HepG2 (cell line): ENCODE measurements around the gene BAHCC1. TPM values are rescaled to one million over a fixed set of nuclear protein-coding genes. Genes with fewer than 3 reads are reported as not detected.

Source experiments
- AKAP8 ChIP-seq: sonication (generic); formaldehyde crosslinking; IDR thresholded peaks from 2 replicates; pipeline ENCODE4 v1.5.1; 2020; ENCODE audit warnings: mild to moderate bottlenecking, missing genetic modification reagents
- CENPX ChIP-seq: sonication (generic); formaldehyde crosslinking; IDR thresholded peaks from 2 replicates; pipeline ENCODE4 v1.9.0; 2021; ENCODE audit warnings: mild to moderate bottlenecking, missing genetic modification reagents, moderate library complexity
- ELF3 ChIP-seq: IDR thresholded peaks from 2 replicates; pipeline ENCODE4 v1.6.1; 2016; ENCODE audit warnings: missing genetic modification reagents, missing compliant biosample characterization
- FOXO4 ChIP-seq: sonication (generic); formaldehyde crosslinking; conservative IDR thresholded peaks from 2 replicates; pipeline ENCODE4 v1.8.1; 2023; ENCODE audit warnings: missing genetic modification reagents
- ISL2 ChIP-seq: sonication (generic); formaldehyde crosslinking; IDR thresholded peaks from 2 replicates; pipeline ENCODE4 v1.5.0; 2020; ENCODE audit warnings: missing genetic modification reagents
- KLF16 ChIP-seq, 2 experiments: sonication (generic) in 1 of 2; formaldehyde crosslinking in 1 of 2; IDR thresholded peaks; 2 replicates each; pipeline versions ENCODE4 v1.6.1 to v1.8.0; 2016 to 2023; ENCODE audit warnings: missing genetic modification reagents in 2 of 2, missing compliant biosample characterization in 1 of 2
- MTA3 ChIP-seq: sonication (generic); formaldehyde crosslinking; IDR thresholded peaks from 2 replicates; pipeline ENCODE4 v1.4.0; 2020; ENCODE audit warnings: missing genetic modification reagents
- MYNN ChIP-seq: sonication (generic); formaldehyde crosslinking; IDR thresholded peaks from 2 replicates; pipeline ENCODE4 v1.4.0; 2020; ENCODE audit warnings: mild to moderate bottlenecking, low read depth, missing genetic modification reagents
- NFYB ChIP-seq: sonication (generic); formaldehyde crosslinking; IDR thresholded peaks from 2 replicates; pipeline ENCODE4 v1.4.0; 2020; ENCODE audit warnings: missing genetic modification reagents
- PAXIP1 ChIP-seq: sonication (generic); formaldehyde crosslinking; conservative IDR thresholded peaks from 2 replicates; pipeline ENCODE4 v1.4.0; 2020; ENCODE audit warnings: mild to moderate bottlenecking, missing genetic modification reagents, moderate library complexity
- PITX1 ChIP-seq: sonication (generic); formaldehyde crosslinking; IDR thresholded peaks from 2 replicates; pipeline ENCODE4 v1.5.1; 2020; ENCODE audit warnings: mild to moderate bottlenecking, missing genetic modification reagents
- RFX1 ChIP-seq: fragments of 450-650 bp; IDR thresholded peaks from 2 replicates; pipeline ENCODE4 v1.6.1; 2017
- THAP11 ChIP-seq: IDR thresholded peaks from 2 replicates; pipeline ENCODE4 v1.6.1; 2016; ENCODE audit warnings: missing biosample characterization, missing genetic modification reagents
- TOPORS ChIP-seq: sonication (generic); formaldehyde crosslinking; IDR thresholded peaks from 2 replicates; pipeline ENCODE4 v1.8.0; 2023; ENCODE audit warnings: mild to moderate bottlenecking, missing genetic modification reagents
- ZNF17 ChIP-seq: sonication (generic); formaldehyde crosslinking; IDR thresholded peaks from 2 replicates; pipeline ENCODE4 v1.5.0; 2020; ENCODE audit warnings: mild to moderate bottlenecking, missing genetic modification reagents
- ZNF205 ChIP-seq: IDR thresholded peaks from 2 replicates; pipeline ENCODE4 v1.6.1; 2018; ENCODE audit warnings: missing biosample characterization, missing genetic modification reagents
- ZNF225 ChIP-seq: sonication (generic); formaldehyde crosslinking; IDR thresholded peaks from 2 replicates; pipeline ENCODE4 v1.4.0; 2020; ENCODE audit warnings: mild to moderate bottlenecking, missing genetic modification reagents
- ZNF253 ChIP-seq: sonication (generic); formaldehyde crosslinking; IDR thresholded peaks from 2 replicates; pipeline ENCODE4 v1.8.0; 2022; ENCODE audit warnings: mild to moderate bottlenecking, missing genetic modification reagents, borderline replicate concordance
- ZNF264 ChIP-seq: sonication (generic); formaldehyde crosslinking; IDR thresholded peaks from 2 replicates; pipeline ENCODE4 v1.4.0; 2020; ENCODE audit warnings: missing genetic modification reagents
- ZNF468 ChIP-seq: sonication (generic); formaldehyde crosslinking; IDR thresholded peaks from 2 replicates; pipeline ENCODE4 v1.8.0; 2022; ENCODE audit warnings: mild to moderate bottlenecking, moderate library complexity, missing genetic modification reagents
- ZNF567 ChIP-seq: sonication (generic); formaldehyde crosslinking; IDR thresholded peaks from 2 replicates; pipeline ENCODE4 v1.8.1; 2023; ENCODE audit warnings: mild to moderate bottlenecking, missing genetic modification reagents, borderline replicate concordance
- ZNF616 ChIP-seq: sonication (generic); formaldehyde crosslinking; IDR thresholded peaks from 2 replicates; pipeline ENCODE4 v1.5.0; 2020; ENCODE audit warnings: low read depth, mild to moderate bottlenecking, missing genetic modification reagents
- ZNF678 ChIP-seq: sonication (generic); formaldehyde crosslinking; IDR thresholded peaks from 2 replicates; pipeline ENCODE4 v1.4.0; 2020; ENCODE audit warnings: mild to moderate bottlenecking, missing genetic modification reagents
- ZNF747 ChIP-seq: sonication (generic); formaldehyde crosslinking; IDR thresholded peaks from 2 replicates; pipeline ENCODE4 v1.8.1; 2023; ENCODE audit warnings: missing genetic modification reagents, mild to moderate bottlenecking, borderline replicate concordance
- ZNF776 ChIP-seq: sonication (generic); formaldehyde crosslinking; IDR thresholded peaks from 2 replicates; pipeline ENCODE4 v1.4.0; 2020; ENCODE audit warnings: mild to moderate bottlenecking, missing genetic modification reagents
- ZSCAN9 ChIP-seq: IDR thresholded peaks from 2 replicates; pipeline ENCODE4 v1.6.1; 2016; ENCODE audit warnings: borderline replicate concordance
- polyA plus RNA-seq, 8 experiments: library from polyadenylated mRNA; depleted of rRNA in 3 of 8; stranded (reverse) in 7 of 8; unstranded in 1 of 8; fragments of >200 nt; fragmentation: Illumina TruSeq in 4 of 8; extraction: Trizol in 4 of 8; gene quantifications; 2 replicates each; pipeline versions ENCODE4 v1.2.1 to v1.2.3, GENCODE V29; 2011 to 2016; ENCODE audit warnings: low read depth in 4 of 8, missing spikeins in 1 of 8, mixed read lengths in 1 of 8; ENCODE audit not compliant: insufficient read depth in 1 of 8
- total RNA-seq, 5 experiments: library from RNA; depleted of rRNA; stranded (reverse); fragments of >200 nt; fragmentation: Illumina TruSeq; extraction: Trizol; gene quantifications; 2 replicates each; pipeline ENCODE4 v1.2.3, GENCODE V29; 2016; ENCODE audit warnings: low read depth in 1 of 5
- TF ChIP-seq, protein P1 (sequence below): IDR thresholded peaks from 2 replicates; pipeline ENCODE4 v1.6.1; 2016

BAHCC1 gene
- total and polyA plus RNA-seq, 2 of the 13 experiments (the other 11 are each of a cell fraction or from before 2014, with no cell fraction given), result 1.4 to 1.7 TPM

GRCh38 chr17:81513753-81514488 lies 118.7 kb downstream of the BAHCC1 start (continued):
- no peak; the same call in 1 of the 2 replicates for TF ChIP-seq THAP11 (CRISPR knock-in tag)
- peak; percentile 77; the same call in 1 of the 2 replicates for TF ChIP-seq ZSCAN9 (CRISPR knock-in tag)
- TF ChIP-seq, protein P1, sequence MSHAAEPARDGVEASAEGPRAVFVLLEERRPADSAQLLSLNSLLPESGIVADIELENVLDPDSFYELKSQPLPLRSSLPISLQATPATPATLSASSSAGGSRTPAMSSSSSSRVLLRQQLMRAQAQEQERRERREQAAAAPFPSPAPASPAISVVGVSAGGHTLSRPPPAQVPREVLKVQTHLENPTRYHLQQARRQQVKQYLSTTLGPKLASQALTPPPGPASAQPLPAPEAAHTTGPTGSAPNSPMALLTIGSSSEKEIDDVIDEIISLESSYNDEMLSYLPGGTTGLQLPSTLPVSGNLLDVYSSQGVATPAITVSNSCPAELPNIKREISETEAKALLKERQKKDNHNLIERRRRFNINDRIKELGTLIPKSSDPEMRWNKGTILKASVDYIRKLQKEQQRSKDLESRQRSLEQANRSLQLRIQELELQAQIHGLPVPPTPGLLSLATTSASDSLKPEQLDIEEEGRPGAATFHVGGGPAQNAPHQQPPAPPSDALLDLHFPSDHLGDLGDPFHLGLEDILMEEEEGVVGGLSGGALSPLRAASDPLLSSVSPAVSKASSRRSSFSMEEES, result no peak
- TF ChIP-seq ZNF17 (CRISPR knock-in tag), result no peak
- TF ChIP-seq ZNF616 (CRISPR knock-in tag), result no peak
- TF ChIP-seq ZNF468 (CRISPR knock-in tag), result no peak
- TF ChIP-seq ZNF205 (CRISPR knock-in tag), result 0 out of 2 replicates have a peak, but pooled peaks have one; percentile 18
- TF ChIP-seq NFYB (CRISPR knock-in tag), result no peak
- peak in 1 of 2 experiments; percentile 66; a peak in 2 of 4 replicates for TF ChIP-seq KLF16 (CRISPR knock-in tag; IDR thresholded peaks at IDR 0.05)
- TF ChIP-seq ZNF678 (CRISPR knock-in tag), result no peak
- TF ChIP-seq ZNF776 (CRISPR knock-in tag), result no peak
- no peak for TF ChIP-seq MYNN (CRISPR knock-in tag)
- TF ChIP-seq FOXO4, result no peak
- TF ChIP-seq PITX1 (CRISPR knock-in tag), result no peak
- TF ChIP-seq CENPX (CRISPR knock-in tag), result no peak
- TF ChIP-seq RFX1, result no peak
- peak; percentile 74 for TF ChIP-seq ZNF747 (CRISPR knock-in tag)
- peak; percentile 23; the same call in 1 of the 2 replicates for TF ChIP-seq ELF3 (CRISPR knock-in tag)
- TF ChIP-seq ZNF225 (CRISPR knock-in tag), result no peak
- TF ChIP-seq TOPORS (CRISPR knock-in tag), result peak; percentile 84; the same call in 1 of the 2 replicates
- no peak for TF ChIP-seq MTA3 (CRISPR knock-in tag)
- no peak; the same call in 1 of the 2 replicates for TF ChIP-seq ZNF253 (CRISPR knock-in tag)
- peak; percentile 91 for TF ChIP-seq AKAP8 (CRISPR knock-in tag)
- TF ChIP-seq ZNF264, result no peak; the same call in 1 of the 2 replicates
- peak; percentile 14; the same call in 1 of the 2 replicates for TF ChIP-seq ISL2 (CRISPR knock-in tag)
- TF ChIP-seq ZNF567 (CRISPR knock-in tag), result no peak
- no peak for TF ChIP-seq PAXIP1
